Non-pigmented ciliary epithelial cell (primary cell): ENCODE data around the gene STX4.
A peak's percentile ranks its signal among the peaks of the same experiment; 100 is the strongest.

Source experiments
- DNase-seq: peaks from one replicate; pipeline ENCODE4 v3.0.0-alpha.2; 2010; ENCODE audit warnings: low read depth

Gene STX4

GRCh38 chr16:31064882-31065461 lies 31.6 kb downstream of the STX4 start:
- peak; percentile 91 for DNase-seq

- no peak for DNase-seq
Observed at GRCh38 chr16:31067342-31067741, 34.0 kb downstream of the STX4 start.

DNA sequence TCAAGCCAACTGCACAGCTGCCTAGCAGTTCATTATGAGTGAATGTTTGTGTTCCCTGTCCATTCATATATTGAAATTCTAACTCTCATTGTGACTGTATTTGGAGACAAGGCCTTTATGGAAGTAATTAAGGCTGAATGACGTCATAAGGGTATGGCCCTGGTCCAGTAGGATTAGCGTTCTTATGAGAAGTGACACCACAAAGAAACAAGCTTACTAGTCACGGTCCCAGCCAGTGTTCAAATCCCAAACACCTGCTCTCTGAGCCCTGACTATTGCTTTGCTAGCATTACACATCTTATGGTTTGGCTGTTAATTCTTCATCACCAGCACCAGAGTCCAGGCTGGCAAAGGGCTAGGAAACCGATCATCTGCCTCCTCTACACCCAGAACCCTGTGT lies 38.5 kb downstream of the STX4 start:
- peak; percentile 64 for DNase-seq

DNA sequence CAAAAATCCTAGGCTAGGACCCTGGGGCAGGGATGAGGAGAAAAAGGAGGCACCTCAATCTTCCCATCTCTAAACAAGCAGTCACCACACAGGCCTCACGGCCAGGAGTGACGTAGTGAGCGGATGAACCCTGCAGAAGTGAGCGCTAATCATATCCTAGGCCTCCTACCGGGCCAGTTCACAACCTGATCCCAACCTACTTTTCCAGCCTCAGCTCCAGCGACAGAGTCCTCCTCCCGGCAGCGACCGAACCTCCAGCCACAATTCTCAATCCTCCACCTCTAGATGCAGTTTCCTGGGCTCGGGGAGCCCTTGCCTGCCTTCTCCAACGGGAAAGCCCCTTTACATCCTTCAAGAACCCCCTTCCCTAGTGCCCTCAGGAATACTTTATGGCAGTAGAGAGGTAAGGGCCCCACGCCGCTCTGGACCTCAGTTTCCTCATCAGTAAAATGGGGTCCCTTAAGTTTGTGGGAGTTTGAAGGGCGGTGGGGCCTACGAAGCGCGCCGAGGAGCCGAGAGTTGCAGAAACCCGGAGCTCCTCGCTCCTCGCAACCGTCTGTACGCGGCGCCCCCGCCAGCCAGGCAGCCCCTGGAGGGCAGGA lies 39.3 kb downstream of the STX4 start:
- no peak for DNase-seq

- no peak for DNase-seq
Observed at GRCh38 chr16:31073142-31073969, 40.0 kb downstream of the STX4 start.

DNA sequence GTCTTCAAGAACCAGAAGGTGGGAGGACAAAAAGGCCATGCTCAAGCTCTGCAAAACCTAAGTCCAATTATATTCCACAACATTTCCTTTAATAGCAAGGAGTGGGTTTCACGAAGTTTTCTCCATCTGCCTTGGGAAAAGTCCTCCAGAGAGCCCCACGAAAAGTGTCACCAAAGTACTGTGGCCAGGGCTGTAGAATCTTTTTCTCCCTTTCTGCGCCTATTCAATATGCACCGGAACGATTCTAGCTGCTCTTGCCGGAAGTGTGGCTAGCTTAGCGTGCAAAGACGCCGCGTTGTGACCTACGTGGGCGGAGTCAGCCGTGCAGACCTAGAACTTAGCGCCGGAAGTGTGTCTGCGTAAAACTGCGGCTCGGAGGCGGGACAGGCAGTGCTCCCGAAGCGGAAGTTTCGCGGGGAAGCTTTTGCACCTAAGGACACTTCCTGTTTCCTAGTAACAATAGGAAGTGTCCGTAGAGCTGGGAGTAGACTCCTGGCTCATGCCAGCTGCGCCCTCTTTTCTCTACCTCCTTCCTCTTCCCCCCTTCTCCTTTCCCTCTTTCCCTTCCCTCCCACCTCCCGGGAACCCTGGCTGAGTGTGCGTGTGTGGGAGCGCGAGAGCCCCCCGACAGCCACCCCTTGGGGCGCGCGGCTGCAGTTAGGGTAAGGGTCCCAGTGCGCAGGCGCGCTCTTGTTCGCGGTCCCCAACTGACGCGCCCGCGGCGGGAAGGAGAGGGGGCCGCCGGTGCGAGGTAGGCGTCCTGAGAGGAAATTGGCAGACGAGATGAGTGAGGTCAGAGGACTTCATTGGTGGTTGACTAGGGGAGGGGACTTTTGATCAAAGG lies 40.8 kb downstream of the STX4 start, which contains the start of the genes ZNF646 and ZNF668:
Gene ZNF646, plus strand, starts transcription at position 453 of the 844 bp plus-strand sequence. CDS start 1,903 bp downstream, outside the sequence.
Gene ZNF668, minus strand, starts transcription at position 271 of the 844 bp plus-strand sequence. CDS start 9,781 bp downstream, outside the sequence.
- peak; percentile 97 for DNase-seq

- DNase-seq = no peak
Observed at GRCh38 chr16:31074814-31075183, 41.4 kb downstream of the STX4 start.

DNA sequence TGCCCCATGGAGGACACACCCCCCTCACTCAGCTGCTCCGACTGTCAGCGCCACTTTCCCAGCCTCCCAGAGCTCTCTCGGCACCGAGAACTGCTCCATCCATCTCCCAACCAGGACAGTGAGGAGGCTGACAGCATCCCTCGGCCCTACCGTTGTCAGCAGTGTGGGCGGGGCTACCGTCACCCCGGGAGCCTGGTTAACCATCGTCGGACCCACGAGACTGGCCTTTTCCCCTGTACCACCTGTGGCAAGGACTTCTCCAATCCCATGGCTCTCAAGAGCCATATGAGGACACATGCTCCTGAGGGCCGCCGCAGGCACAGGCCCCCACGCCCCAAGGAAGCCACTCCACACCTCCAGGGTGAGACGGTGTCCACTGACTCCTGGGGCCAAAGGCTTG lies 43.0 kb downstream of the STX4 start:
- DNase-seq = no peak

DNA sequence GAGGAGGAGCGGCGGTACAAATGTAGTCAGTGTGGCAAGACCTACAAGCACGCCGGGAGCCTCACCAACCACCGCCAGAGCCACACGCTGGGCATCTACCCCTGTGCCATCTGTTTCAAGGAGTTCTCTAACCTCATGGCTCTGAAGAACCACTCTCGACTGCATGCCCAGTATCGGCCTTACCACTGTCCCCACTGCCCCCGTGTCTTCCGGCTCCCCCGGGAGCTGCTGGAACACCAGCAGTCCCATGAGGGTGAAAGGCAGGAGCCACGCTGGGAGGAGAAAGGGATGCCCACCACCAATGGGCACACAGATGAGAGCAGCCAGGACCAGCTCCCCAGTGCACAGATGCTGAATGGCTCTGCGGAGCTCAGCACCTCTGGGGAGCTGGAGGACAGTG lies 43.7 kb downstream of the STX4 start:
- DNase-seq = no peak

- DNase-seq = no peak
Observed at GRCh38 chr16:31077592-31078396, 44.4 kb downstream of the STX4 start.

DNA sequence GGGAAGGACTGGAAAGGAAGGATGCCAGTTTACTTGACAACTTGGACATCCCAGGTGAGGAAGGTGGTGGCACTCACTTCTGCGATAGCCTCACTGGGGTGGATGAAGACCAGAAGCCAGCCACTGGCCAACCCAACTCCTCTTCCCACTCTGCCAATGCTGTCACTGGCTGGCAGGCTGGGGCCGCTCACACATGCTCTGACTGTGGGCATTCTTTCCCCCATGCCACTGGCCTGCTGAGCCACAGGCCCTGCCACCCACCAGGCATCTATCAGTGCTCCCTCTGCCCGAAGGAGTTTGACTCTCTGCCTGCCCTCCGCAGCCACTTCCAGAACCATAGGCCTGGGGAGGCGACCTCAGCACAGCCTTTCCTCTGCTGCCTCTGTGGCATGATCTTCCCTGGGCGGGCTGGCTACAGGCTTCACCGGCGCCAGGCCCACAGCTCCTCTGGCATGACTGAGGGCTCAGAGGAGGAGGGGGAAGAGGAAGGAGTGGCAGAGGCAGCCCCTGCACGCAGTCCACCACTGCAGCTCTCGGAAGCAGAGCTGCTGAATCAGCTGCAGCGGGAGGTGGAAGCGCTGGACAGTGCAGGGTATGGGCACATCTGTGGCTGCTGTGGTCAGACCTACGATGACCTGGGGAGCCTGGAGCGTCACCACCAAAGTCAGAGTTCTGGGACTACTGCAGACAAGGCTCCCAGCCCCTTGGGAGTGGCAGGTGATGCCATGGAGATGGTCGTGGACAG lies 45.4 kb downstream of the STX4 start:
- no peak for DNase-seq

GRCh38 chr16:31079342-31079944 lies 46.1 kb downstream of the STX4 start:
- no peak for DNase-seq

DNA sequence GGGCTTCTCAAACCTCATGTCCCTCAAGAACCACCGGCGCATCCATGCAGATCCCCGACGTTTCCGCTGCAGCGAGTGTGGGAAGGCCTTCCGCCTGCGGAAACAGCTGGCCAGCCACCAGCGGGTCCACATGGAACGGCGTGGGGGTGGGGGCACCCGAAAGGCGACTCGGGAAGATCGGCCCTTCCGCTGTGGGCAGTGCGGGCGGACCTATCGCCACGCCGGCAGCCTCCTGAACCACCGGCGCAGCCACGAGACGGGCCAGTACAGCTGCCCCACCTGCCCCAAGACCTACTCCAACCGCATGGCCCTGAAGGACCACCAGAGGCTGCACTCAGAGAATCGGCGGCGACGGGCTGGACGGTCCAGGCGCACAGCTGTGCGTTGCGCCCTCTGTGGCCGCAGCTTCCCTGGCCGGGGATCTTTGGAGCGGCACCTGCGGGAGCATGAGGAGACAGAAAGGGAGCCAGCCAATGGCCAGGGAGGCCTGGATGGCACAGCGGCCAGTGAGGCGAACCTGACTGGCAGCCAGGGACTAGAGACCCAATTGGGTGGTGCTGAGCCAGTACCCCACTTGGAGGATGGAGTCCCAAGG lies 46.8 kb downstream of the STX4 start:
- DNase-seq = no peak

- no peak for DNase-seq
Observed at GRCh38 chr16:31080756-31081419, 47.5 kb downstream of the STX4 start.

DNA sequence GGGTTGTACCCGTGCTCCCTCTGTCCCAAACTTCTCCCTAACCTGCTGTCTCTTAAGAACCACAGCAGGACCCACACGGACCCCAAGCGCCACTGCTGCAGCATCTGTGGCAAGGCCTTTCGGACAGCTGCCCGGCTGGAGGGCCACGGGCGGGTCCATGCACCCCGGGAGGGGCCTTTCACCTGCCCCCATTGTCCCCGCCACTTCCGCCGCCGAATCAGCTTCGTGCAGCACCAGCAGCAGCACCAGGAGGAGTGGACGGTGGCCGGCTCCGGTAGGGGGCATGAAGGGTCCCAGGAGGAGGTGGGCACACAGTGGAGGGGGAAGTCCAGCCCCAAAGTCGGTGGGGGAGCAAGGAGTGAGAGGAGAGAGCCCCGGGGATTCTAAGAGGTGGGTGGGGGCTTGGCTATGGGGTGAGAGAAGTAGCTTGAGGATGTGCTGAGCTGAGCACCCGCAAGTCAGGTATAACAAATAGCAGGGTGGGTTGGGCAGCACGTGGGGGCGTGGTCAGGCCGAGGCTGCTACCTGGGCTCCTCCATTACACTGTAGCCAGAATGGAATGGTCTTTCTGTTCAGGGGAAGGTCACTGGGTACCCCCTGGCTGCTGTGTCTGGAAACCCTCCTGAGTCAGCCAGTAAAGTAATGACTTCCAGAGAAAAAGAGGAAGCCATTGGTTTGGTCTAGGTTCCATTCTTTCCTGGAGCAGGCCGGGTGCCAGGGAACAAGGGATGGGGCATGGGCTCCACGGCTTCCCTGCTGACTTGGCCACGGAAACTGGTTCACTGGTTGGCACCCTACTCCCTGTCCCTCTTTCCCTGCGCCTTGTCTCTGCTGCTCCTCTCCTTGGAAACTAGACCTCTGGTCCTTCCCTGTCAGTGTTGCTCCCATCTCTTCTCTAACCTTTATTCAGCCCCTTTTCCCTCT lies 48.3 kb downstream of the STX4 start:
- DNase-seq = no peak

GRCh38 chr16:31082368-31083045 lies 49.1 kb downstream of the STX4 start:
- DNase-seq = no peak

DNA sequence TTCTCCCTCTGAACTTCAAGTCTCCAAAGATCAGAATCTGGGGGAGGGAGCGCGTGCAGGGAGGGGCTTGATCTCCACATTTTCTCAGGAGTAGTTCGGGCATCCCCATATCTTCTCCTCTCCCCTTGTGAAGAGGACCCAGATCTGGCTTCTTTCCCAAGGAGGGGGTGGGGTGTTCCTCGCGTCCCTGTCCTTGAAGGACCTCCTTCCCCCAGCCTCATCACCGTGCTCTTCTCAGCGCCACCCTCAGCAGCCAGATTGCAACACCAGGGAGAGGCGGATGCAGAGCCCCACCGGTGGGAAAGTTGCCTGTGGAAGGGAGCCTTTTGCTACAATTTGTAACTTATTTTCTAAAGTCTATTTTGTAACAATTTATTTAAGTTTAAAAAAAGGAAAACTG lies 49.7 kb downstream of the STX4 start:
- DNase-seq = no peak

DNA sequence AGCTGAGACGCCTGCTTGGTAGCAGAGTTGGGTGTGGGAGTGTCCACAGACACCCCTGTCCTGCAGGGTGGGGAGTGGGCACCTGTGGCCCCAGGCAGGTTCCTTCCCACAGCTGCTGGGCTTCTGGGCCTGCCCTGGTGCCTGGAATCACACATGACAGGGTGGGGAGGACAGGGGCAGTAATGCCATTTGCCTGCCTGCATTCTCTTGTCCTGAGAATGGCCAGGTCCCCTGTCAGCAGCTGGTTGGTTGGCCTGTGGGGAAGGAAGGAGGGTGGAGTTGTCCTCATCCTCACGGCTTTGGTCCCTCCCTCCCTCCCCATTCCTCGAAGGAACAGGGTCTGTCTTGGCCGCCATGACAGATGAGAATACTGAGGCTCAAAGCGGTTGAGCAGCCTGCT lies 50.2 kb downstream of the STX4 start:
- DNase-seq = no peak
